Nephron progenitor cell (in vitro differentiated cells): ENCODE results near the gene FBXL20.
"Not testable (repeated sequence)": the region's sequence is repeated elsewhere in the genome, so short reads cannot be mapped to it uniquely, and the experiment has no call there.

ENCODE experiments used
- DNase-seq: peaks from one replicate; pipeline ENCODE4 v3.0.0; 2021
- H3K27ac Mint-ChIP-seq: 2 replicates; pipeline ENCODE4 v1.8.0; 2021; ENCODE audit warnings: mild to moderate bottlenecking, moderate library complexity, mixed read lengths
- H3K27me3 Mint-ChIP-seq: 2 replicates; pipeline ENCODE4 v1.8.0; 2021; ENCODE audit warnings: mild to moderate bottlenecking, low read depth, mixed read lengths; ENCODE audit not compliant: poor library complexity
- H3K36me3 Mint-ChIP-seq: 2 replicates; pipeline ENCODE4 v1.8.0; 2021; ENCODE audit warnings: low read depth, mixed read lengths
- H3K4me1 Mint-ChIP-seq: 2 replicates; pipeline ENCODE4 v1.8.0; 2021; ENCODE audit warnings: mixed read lengths
- H3K4me3 Mint-ChIP-seq: 2 replicates; pipeline ENCODE4 v1.8.0; 2021; ENCODE audit warnings: mild to moderate bottlenecking, moderate library complexity, mixed read lengths
- H3K9me3 Mint-ChIP-seq: 2 replicates; pipeline ENCODE4 v1.8.0; 2021; ENCODE audit warnings: mild to moderate bottlenecking, moderate library complexity, mixed read lengths
- TF ChIP-seq, protein P1 (sequence below): fragments of 200-600 bp; sonication (generic); IDR thresholded peaks from 2 replicates; pipeline ENCODE4 v1.5.0; 2021; ENCODE audit warnings: antibody characterized with exemption

The FBXL20 gene

DNA sequence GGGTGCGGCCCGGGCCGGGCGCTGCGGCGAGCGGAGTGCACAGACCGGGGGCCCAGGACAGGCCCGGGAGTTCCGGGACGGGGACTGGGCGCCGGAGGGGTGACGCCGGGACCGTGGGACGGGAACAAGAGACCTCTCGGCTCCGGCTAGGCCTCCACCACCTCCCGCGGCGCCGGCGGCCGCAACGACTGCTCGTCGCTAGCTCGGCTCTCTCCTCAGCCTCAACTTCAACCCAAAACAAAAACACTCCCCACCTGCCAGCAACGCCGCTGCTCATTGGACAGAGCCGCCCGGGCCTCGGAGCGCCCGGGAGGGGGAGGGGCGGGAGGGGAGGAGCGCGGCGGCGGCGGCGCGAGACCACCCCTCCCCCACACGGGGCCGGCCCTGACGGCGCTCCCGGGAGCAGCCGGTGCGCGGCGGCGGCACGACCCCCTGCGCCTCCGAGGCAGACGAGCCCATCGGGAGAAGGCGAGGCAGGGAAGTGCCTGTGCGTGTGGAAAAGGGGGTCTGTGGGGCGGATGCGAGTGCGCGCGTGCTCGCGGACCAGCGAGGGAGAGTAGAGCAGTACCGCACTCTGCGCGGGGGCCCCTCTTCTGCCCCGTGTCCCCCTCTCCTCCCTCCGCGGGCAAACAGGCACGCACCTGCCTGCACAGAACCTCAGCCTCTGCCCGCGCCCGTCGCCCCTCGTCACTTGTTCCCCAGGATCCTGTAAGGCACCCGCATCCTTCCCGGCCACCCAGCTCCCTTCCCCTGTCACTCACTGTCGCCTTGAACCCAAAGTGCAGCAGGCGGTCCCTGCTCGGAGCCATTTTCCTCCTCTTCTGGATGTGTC lies at the start of gene FBXL20:
Gene FBXL20 (minus strand): TSS at position 215 of the 832 bp plus-strand sequence. CDS start 224 bp downstream, outside the sequence.
- no peaks in the 10 kb centered on the region for H3K9me3 Mint-ChIP-seq
- DNase-seq = peak; percentile 95
- H3K36me3 Mint-ChIP-seq = peaks cover 5% of the 10 kb centered on the region
- H3K4me1 Mint-ChIP-seq = peaks cover 14% of the 10 kb centered on the region
- H3K27ac Mint-ChIP-seq = peak within 1 kb of the TSS; percentile 98
- H3K27me3 Mint-ChIP-seq = peaks cover 12% of the 10 kb centered on the region
- peak within 1 kb of the TSS; percentile 99 for H3K4me3 Mint-ChIP-seq
- TF ChIP-seq, protein P1, sequence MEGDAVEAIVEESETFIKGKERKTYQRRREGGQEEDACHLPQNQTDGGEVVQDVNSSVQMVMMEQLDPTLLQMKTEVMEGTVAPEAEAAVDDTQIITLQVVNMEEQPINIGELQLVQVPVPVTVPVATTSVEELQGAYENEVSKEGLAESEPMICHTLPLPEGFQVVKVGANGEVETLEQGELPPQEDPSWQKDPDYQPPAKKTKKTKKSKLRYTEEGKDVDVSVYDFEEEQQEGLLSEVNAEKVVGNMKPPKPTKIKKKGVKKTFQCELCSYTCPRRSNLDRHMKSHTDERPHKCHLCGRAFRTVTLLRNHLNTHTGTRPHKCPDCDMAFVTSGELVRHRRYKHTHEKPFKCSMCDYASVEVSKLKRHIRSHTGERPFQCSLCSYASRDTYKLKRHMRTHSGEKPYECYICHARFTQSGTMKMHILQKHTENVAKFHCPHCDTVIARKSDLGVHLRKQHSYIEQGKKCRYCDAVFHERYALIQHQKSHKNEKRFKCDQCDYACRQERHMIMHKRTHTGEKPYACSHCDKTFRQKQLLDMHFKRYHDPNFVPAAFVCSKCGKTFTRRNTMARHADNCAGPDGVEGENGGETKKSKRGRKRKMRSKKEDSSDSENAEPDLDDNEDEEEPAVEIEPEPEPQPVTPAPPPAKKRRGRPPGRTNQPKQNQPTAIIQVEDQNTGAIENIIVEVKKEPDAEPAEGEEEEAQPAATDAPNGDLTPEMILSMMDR = no peak

DNA sequence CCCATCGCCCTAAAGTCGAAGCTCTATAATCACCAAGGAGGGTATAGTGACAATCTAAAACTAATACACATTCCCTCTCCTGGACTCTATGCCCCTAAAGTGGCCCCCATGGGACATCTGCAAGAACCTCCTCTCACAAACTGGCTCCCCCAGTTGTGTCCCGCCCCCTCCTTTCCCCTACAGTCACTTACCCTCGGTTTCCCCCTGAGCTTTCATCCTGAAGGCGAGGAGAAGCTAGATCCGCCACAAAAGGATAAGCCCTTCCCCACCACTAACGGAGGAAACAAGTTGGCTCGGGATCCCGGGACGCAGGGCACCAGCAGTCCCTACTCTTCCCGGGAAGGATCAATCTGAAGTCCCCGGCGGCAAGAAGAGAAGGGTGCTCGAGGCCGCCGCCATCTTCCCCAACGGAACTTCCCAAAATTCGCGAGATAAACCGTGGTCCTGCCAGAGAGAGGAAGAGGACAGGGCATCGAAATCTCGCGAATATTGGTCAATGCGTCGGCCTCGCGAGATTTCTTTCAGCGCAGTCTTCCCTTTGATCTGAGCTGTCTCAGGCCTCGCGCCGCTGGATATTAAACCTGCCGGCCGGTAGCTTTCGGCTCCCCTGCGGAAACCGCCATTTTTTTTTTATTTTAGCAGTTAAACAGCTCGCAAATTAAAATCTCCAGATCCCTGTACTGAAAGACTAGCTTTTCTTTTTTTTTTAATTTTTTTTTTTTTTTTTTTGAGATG lies 49.6 kb upstream of the FBXL20 start, which contains the start of gene MED1:
Gene MED1 (minus strand): TSS at position 417 of the 735 bp plus-strand sequence. CDS start 201 bp downstream, at position 216.
- peak within 1 kb of the TSS; percentile 98 for H3K4me3 Mint-ChIP-seq
- TF ChIP-seq, protein P1 = no peak
- peaks cover 20% of the 10 kb centered on the region for H3K4me1 Mint-ChIP-seq
- H3K9me3 Mint-ChIP-seq = no peaks in the 10 kb centered on the region
- H3K27me3 Mint-ChIP-seq = peaks cover 7% of the 10 kb centered on the region
- H3K27ac Mint-ChIP-seq = peak within 1 kb of the TSS; percentile 99
- DNase-seq = peak; percentile 86
- peaks cover 23% of the 10 kb centered on the region for H3K36me3 Mint-ChIP-seq

- Mint-ChIP-seq H3K4me3 (peak overlapping the region; percentile 98), H3K4me1 (peaks cover 20% of the 10 kb centered on the region), H3K9me3 (no peaks in the 10 kb centered on the region), H3K27ac (peak overlapping the region; percentile 48), H3K36me3 (peaks cover 29% of the 10 kb centered on the region), H3K27me3 (peaks cover 4% of the 10 kb centered on the region)
- TF ChIP-seq, protein P1 = no peak
- no peak for DNase-seq
These were observed 48.6 kb upstream of the FBXL20 start for GRCh38 chr17:39450051-39450450.

GRCh38 chr17:39447561-39447960 lies 46.1 kb upstream of the FBXL20 start:
- Mint-ChIP-seq H3K4me1 (peaks cover 15% of the 10 kb centered on the region), H3K27ac (no peak overlapping the region), H3K4me3 (no peak overlapping the region), H3K36me3 (peaks cover 50% of the 10 kb centered on the region), H3K9me3 (no peaks in the 10 kb centered on the region), H3K27me3 (no peaks in the 10 kb centered on the region)
- TF ChIP-seq, protein P1 = no peak
- DNase-seq = no peak

GRCh38 chr17:39443326-39443725 lies 41.9 kb upstream of the FBXL20 start:
- Mint-ChIP-seq H3K9me3 (no peaks in the 10 kb centered on the region), H3K4me1 (peaks cover 4% of the 10 kb centered on the region), H3K36me3 (peaks cover 74% of the 10 kb centered on the region), H3K27me3 (no peaks in the 10 kb centered on the region), H3K27ac (no peak overlapping the region), H3K4me3 (no peak overlapping the region)
- TF ChIP-seq, protein P1 = no peak
- DNase-seq = no peak

DNA sequence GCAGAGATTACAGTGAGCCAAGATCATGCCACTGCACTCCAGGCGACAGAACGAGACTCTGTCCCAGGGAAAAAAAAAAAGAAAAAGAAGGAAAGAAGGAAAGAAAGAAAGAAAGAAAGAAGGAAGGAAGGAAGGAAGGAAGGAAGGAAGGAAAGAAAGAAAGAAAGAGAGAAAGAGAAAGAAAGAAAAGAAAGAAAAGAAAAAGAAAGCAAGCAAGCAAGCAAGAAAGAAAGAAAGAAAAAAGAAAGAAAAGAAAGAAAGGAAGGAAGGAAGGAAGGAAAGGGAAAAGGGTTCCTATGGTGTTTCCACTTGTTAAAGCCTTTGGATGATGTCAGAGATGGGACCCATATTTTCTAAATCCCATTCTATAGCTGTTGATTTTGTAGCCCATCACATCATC lies 38.4 kb upstream of the FBXL20 start:
- H3K36me3 Mint-ChIP-seq = peaks cover 73% of the 10 kb centered on the region
- not testable (repeated sequence) for H3K27ac Mint-ChIP-seq, DNase-seq, H3K4me1 Mint-ChIP-seq, H3K9me3 Mint-ChIP-seq, H3K4me3 Mint-ChIP-seq, H3K27me3 Mint-ChIP-seq
